Naive thymus-derived CD4-positive, alpha-beta T cell (primary cell): ENCODE measurements around the gene SFMBT2. TPM values are rescaled to one million over a fixed set of nuclear protein-coding genes. Genes with fewer than 3 reads are reported as not detected.

Experiments
- ATAC-seq: fragments of 150-1000 bp; cut with Tn5 transposase; 2 replicates; pipeline ENCODE4 v1.10.0; 2021; ENCODE audit warnings: mild to moderate bottlenecking, moderate library complexity
- CTCF ChIA-PET: fragments of 350-600 bp; sonication (Branson Sonifier 250); formaldehyde crosslinking; loops from one replicate; lab custom pipeline; 2021; ENCODE audit warnings: antibody characterized with exemption; lab: Charles Lee
- POLR2A ChIA-PET: fragments of 350-600 bp; sonication (Branson Sonifier 250); formaldehyde crosslinking; loops from one replicate; lab custom pipeline; 2021; ENCODE audit warnings: antibody characterized with exemption, inconsistent platforms; lab: Charles Lee
- DNase-seq, 9 donors: peaks; one replicate each; pipeline versions ENCODE4 v3.0.0 to v3.0.0-alpha.2; 2020 to 2022; ENCODE audit warnings: mixed read lengths in 1 of 9
- H3K27ac ChIP-seq: one replicate; pipeline ENCODE4 v1.7.0; 2013; ENCODE audit warnings: mild to moderate bottlenecking, low read depth, low read length, moderate library complexity
- H3K27me3 ChIP-seq, 2 donors: one replicate each; pipeline ENCODE4 v1.7.0; 2013; ENCODE audit warnings: low read length in 2 of 2, mild to moderate bottlenecking in 2 of 2, moderate library complexity in 2 of 2; ENCODE audit not compliant: control insufficient read depth in 2 of 2, insufficient read depth in 2 of 2
- H3K36me3 ChIP-seq, 3 experiments: 1 replicate in 2 of 3; 2 replicates in 1 of 3; pipeline ENCODE4 v1.7.0; 2013; ENCODE audit warnings: low read length in 3 of 3, mild to moderate bottlenecking in 3 of 3, moderate library complexity in 1 of 3; ENCODE audit not compliant: insufficient read depth in 3 of 3, control insufficient read depth in 2 of 3
- H3K4me1 ChIP-seq, 2 donors: one replicate each; pipeline ENCODE4 v1.7.0; 2013; ENCODE audit warnings: low read length in 2 of 2, mild to moderate bottlenecking in 2 of 2, moderate library complexity in 1 of 2; ENCODE audit not compliant: control insufficient read depth in 2 of 2, insufficient read depth in 2 of 2
- H3K4me3 ChIP-seq: 2 replicates; pipeline ENCODE4 v1.7.0; 2013; ENCODE audit warnings: mild to moderate bottlenecking, low read length
- H3K9me3 ChIP-seq, 3 experiments: 1 replicate in 2 of 3; 2 replicates in 1 of 3; pipeline ENCODE4 v1.7.0; 2013; ENCODE audit warnings: low read length in 3 of 3; ENCODE audit not compliant: control insufficient read depth in 2 of 3
- H3K27ac Mint-ChIP-seq, 9 donors: one replicate each; pipeline ENCODE4 v1.8.0; 2020 to 2022; ENCODE audit warnings: mixed read lengths in 9 of 9, mild to moderate bottlenecking in 8 of 9, moderate library complexity in 5 of 9, inconsistent platforms in 2 of 9
- H3K27me3 Mint-ChIP-seq, 5 donors: one replicate each; pipeline ENCODE4 v1.8.0; 2021 to 2022; ENCODE audit warnings: mixed read lengths in 5 of 5, mild to moderate bottlenecking in 1 of 5
- H3K36me3 Mint-ChIP-seq, 5 donors: one replicate each; pipeline ENCODE4 v1.8.0; 2020 to 2022; ENCODE audit warnings: mixed read lengths in 5 of 5, mild to moderate bottlenecking in 3 of 5, inconsistent platforms in 1 of 5
- H3K4me1 Mint-ChIP-seq, 7 donors: one replicate each; pipeline ENCODE4 v1.8.0; 2020 to 2022; ENCODE audit warnings: mixed read lengths in 7 of 7, mild to moderate bottlenecking in 3 of 7, inconsistent platforms in 1 of 7
- H3K4me3 Mint-ChIP-seq, 10 donors: one replicate each; pipeline ENCODE4 v1.8.0; 2020 to 2022; ENCODE audit warnings: mild to moderate bottlenecking in 10 of 10, mixed read lengths in 10 of 10, moderate library complexity in 6 of 10, inconsistent platforms in 2 of 10
- H3K9me3 Mint-ChIP-seq, 11 donors: one replicate each; pipeline ENCODE4 v1.8.0; 2020 to 2022; ENCODE audit warnings: mixed read lengths in 11 of 11, mild to moderate bottlenecking in 4 of 11, inconsistent platforms in 1 of 11, moderate library complexity in 1 of 11
- intact Hi-C, 2 donors: fragments of 100-400 bp; cut with micrococcal nuclease; formaldehyde crosslinking; loops; one replicate each; pipeline ENCODE4 v1.15.1; 2023
- polyA plus RNA-seq, 2 donors: library from polyadenylated mRNA; unstranded; fragments of 300-500 nt; fragmentation: Illumina TruSeq; gene quantifications; one replicate each; pipeline ENCODE4 v1.2.3, GENCODE V29; 2021
- total RNA-seq, 6 experiments: library from RNA in 5 of 6; stranded (reverse) in 5 of 6; gene quantifications; 1 replicate in 5 of 6; 2 replicates in 1 of 6; pipeline ENCODE4 v1.2.3 and lab custom pipeline; 2021 to 2026

Gene SFMBT2
- total and polyA plus RNA-seq, 7 experiments from 2014 or later: 7.4 to 50.9 (median 39.2) TPM

GRCh38 chr10:7164955-7165354 lies 245.9 kb downstream of the SFMBT2 start:
- no peak overlapping the region for H3K4me3 Mint-ChIP-seq
- Histone ChIP-seq H3K27me3 (no peaks in the 10 kb centered on the region), H3K4me3 (no peak overlapping the region), H3K36me3 (peaks cover 0 to 77% (median 7%) of the 10 kb centered on the region in 3 experiments), H3K9me3 (no peaks in the 10 kb centered on the region), H3K4me1 (peaks cover 4 to 6% of the 10 kb centered on the region in 2 donors), H3K27ac (no peak overlapping the region)
- CTCF ChIA-PET: no interaction called here
- H3K4me1 Mint-ChIP-seq: peaks cover 6 to 15% (median 12%) of the 10 kb centered on the region in 7 donors
- intact Hi-C loops: no loop called here
- H3K9me3 Mint-ChIP-seq: peaks cover 0 to 2% (median 0%) of the 10 kb centered on the region in 11 donors
- ATAC-seq (no peak), DNase-seq (no peak)
- H3K27me3 Mint-ChIP-seq: no peaks in the 10 kb centered on the region
- POLR2A ChIA-PET: interaction anchor here (0.8 kb wide), 1 partner anchor 14 kb away, joined by 4 read pairs; no protein-coding TSS in a partner anchor
- H3K36me3 Mint-ChIP-seq: peaks cover 14 to 81% (median 38%) of the 10 kb centered on the region in 5 donors
- H3K27ac Mint-ChIP-seq: peak overlapping the region in 3 of 9 donors; percentile 39 to 63 (median 54)

DNA sequence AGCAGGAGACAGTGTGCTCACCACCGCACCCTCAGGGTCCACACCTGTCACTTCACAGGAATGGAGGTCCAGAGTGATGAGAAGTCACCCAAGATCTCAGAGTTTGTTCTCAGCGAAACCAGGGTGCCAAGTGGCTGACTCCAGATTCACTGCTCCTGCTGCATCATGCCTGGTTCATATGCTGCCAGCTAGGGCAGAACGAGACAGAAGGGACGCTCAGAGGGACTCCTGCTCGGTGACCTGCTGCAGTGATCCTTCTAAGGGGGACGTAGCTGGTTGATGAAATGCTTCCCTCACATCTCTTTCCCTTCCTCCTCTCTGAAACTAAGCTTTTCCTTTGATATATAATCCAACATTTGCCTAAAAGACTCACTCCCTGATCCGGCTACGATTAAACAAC lies 248.5 kb downstream of the SFMBT2 start:
- ChIA-PET CTCF (no interaction called here), POLR2A (interaction anchor here (1.0 kb wide), 1 partner anchor 30 kb away, joined by 5 read pairs; no protein-coding TSS in a partner anchor)
- Histone ChIP-seq H3K36me3 (peaks cover 0 to 55% (median 0%) of the 10 kb centered on the region in 3 experiments), H3K4me3 (no peak overlapping the region), H3K9me3 (no peaks in the 10 kb centered on the region), H3K27me3 (no peaks in the 10 kb centered on the region), H3K4me1 (peaks cover 12 to 17% of the 10 kb centered on the region in 2 donors), H3K27ac (no peak overlapping the region)
- Mint-ChIP-seq H3K36me3 (peaks cover 14 to 71% (median 34%) of the 10 kb centered on the region in 5 donors), H3K9me3 (peaks cover 0 to 2% (median 0%) of the 10 kb centered on the region in 11 donors), H3K27me3 (no peaks in the 10 kb centered on the region), H3K4me1 (peaks cover 16 to 40% (median 36%) of the 10 kb centered on the region in 7 donors), H3K27ac (peak overlapping the region in 2 of 9 donors; percentile 28 to 73), H3K4me3 (no peak overlapping the region)
- intact Hi-C loops: no loop called here
- no peak for ATAC-seq
- no peak for DNase-seq

- peaks cover 20 to 47% (median 42%) of the 10 kb centered on the region in 7 donors for H3K4me1 Mint-ChIP-seq
- Histone ChIP-seq H3K36me3 (peaks cover 0 to 49% (median 0%) of the 10 kb centered on the region in 3 experiments), H3K4me1 (peaks cover 12 to 17% of the 10 kb centered on the region in 2 donors), H3K9me3 (no peaks in the 10 kb centered on the region), H3K27ac (no peak overlapping the region), H3K27me3 (no peaks in the 10 kb centered on the region), H3K4me3 (no peak overlapping the region)
- peaks cover 8 to 65% (median 28%) of the 10 kb centered on the region in 5 donors for H3K36me3 Mint-ChIP-seq
- CTCF ChIA-PET: no interaction called here
- H3K9me3 Mint-ChIP-seq: peaks cover 0 to 2% (median 0%) of the 10 kb centered on the region in 11 donors
- no peaks in the 10 kb centered on the region for H3K27me3 Mint-ChIP-seq
- DNase-seq: no peak
- POLR2A ChIA-PET: interaction anchor here (1.0 kb wide), 1 partner anchor 30 kb away, joined by 5 read pairs; no protein-coding TSS in a partner anchor
- H3K27ac Mint-ChIP-seq: peak overlapping the region in 5 of 9 donors; percentile 37 to 75 (median 66)
- ATAC-seq: no peak
- intact Hi-C loops: no loop called here
- H3K4me3 Mint-ChIP-seq: peak overlapping the region in 1 of 10 donors; percentile 19
Observed at GRCh38 chr10:7161484-7162250, 249.2 kb downstream of the SFMBT2 start.

DNA sequence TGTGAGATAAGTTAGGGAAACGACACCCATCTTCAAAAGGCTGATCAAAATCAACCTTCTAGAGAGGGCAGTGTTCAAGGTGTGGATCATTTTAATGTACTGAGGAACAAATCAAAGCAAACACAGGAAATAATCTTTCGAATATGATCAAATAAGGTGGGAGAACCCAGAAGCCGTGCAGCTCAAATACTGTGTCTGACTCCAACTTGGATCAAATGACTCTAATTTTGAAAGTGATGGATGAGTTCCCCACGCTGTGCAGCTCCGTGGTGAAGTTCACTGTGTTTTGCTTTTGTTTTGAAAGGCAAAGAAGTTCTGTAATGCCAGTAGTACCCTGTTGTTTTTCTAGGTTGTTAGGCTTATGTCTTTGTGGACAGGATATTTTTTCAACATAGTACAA lies 250.9 kb downstream of the SFMBT2 start:
- Histone ChIP-seq H3K36me3 (peaks cover 0 to 41% (median 0%) of the 10 kb centered on the region in 3 experiments), H3K9me3 (no peaks in the 10 kb centered on the region), H3K4me1 (peaks cover 12 to 17% of the 10 kb centered on the region in 2 donors), H3K27ac (peak overlapping the region; percentile 28), H3K4me3 (no peak overlapping the region), H3K27me3 (no peaks in the 10 kb centered on the region)
- peaks cover 4 to 57% (median 17%) of the 10 kb centered on the region in 5 donors for H3K36me3 Mint-ChIP-seq
- ChIA-PET POLR2A (interaction anchor here (0.6 kb wide), 1 partner anchor 960 kb away, joined by 3 read pairs; no protein-coding TSS in a partner anchor), CTCF (interaction anchor here (1.0 kb wide), 1 partner anchor 39 kb away, joined by 3 read pairs; no protein-coding TSS in a partner anchor)
- peak overlapping the region; percentile 4 to 85 (median 75) for H3K27ac Mint-ChIP-seq
- no peaks in the 10 kb centered on the region for H3K27me3 Mint-ChIP-seq
- peaks cover 0 to 2% (median 0%) of the 10 kb centered on the region in 11 donors for H3K9me3 Mint-ChIP-seq
- ATAC-seq (peak; percentile 49), DNase-seq (no peak)
- intact Hi-C loops: loop anchor here in 1 of 2 donors (1.0 to 5.0 kb wide), 2 partner anchors 32 to 39 kb away; no protein-coding TSS in a partner anchor
- H3K4me1 Mint-ChIP-seq: peaks cover 20 to 51% (median 45%) of the 10 kb centered on the region in 7 donors
- H3K4me3 Mint-ChIP-seq: peak overlapping the region in 8 of 10 donors; percentile 10 to 68 (median 50)

DNA sequence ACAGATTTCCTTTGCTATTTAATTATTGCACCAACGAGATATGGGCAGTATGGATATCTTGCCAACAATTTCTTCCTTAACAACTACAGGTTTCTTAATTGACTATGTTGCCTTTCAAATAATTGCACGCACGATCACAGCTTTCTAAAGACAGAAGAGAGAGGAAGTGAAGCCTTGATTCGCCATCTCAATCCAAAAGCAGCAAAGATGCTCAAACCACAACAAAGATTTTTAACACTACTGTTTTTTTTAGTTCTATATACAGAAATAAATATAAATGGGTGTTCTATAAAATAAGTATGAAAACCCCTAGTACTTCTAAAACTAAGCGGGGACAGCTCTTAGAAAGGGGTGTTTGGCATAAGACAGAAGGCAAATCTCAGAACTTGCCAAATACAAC lies 251.3 kb downstream of the SFMBT2 start:
- Mint-ChIP-seq H3K4me1 (peaks cover 17 to 51% (median 45%) of the 10 kb centered on the region in 7 donors), H3K27ac (peak overlapping the region in 8 of 9 donors; percentile 12 to 85 (median 78)), H3K4me3 (peak overlapping the region in 8 of 10 donors; percentile 3 to 68 (median 50)), H3K9me3 (peaks cover 0 to 3% (median 0%) of the 10 kb centered on the region in 11 donors), H3K36me3 (peaks cover 4 to 53% (median 13%) of the 10 kb centered on the region in 5 donors), H3K27me3 (no peaks in the 10 kb centered on the region)
- peaks cover 12 to 17% of the 10 kb centered on the region in 2 donors for H3K4me1 ChIP-seq
- ATAC-seq (peak; percentile 68), DNase-seq (peak in 7 of 9 donors; percentile 23 to 68 (median 55))
- intact Hi-C loops: loop anchor here in 1 of 2 donors (1.0 to 5.0 kb wide), 2 partner anchors 33 to 38 kb away; no protein-coding TSS in a partner anchor
- no peaks in the 10 kb centered on the region for H3K9me3 ChIP-seq
- H3K4me3 ChIP-seq: no peak overlapping the region
- ChIA-PET POLR2A (interaction anchor here (0.7 kb wide), 1 partner anchor 267 kb away, joined by 4 read pairs; no protein-coding TSS in a partner anchor), CTCF (interaction anchor here (1.0 kb wide), 1 partner anchor 39 kb away, joined by 3 read pairs; no protein-coding TSS in a partner anchor)
- H3K27me3 ChIP-seq: no peaks in the 10 kb centered on the region
- peaks cover 0 to 41% (median 0%) of the 10 kb centered on the region in 3 experiments for H3K36me3 ChIP-seq
- H3K27ac ChIP-seq: peak overlapping the region; percentile 28

GRCh38 chr10:7157091-7157490 lies 253.7 kb downstream of the SFMBT2 start:
- ATAC-seq: peak; percentile 52
- H3K4me3 Mint-ChIP-seq: no peak overlapping the region
- Histone ChIP-seq H3K27ac (no peak overlapping the region), H3K4me3 (no peak overlapping the region), H3K27me3 (no peaks in the 10 kb centered on the region), H3K9me3 (no peaks in the 10 kb centered on the region), H3K4me1 (peaks cover 12 to 17% of the 10 kb centered on the region in 2 donors), H3K36me3 (peaks cover 0 to 18% (median 0%) of the 10 kb centered on the region in 3 experiments)
- peaks cover 0 to 3% (median 0%) of the 10 kb centered on the region in 11 donors for H3K9me3 Mint-ChIP-seq
- H3K4me1 Mint-ChIP-seq: peaks cover 15 to 51% (median 40%) of the 10 kb centered on the region in 7 donors
- H3K27ac Mint-ChIP-seq: peak overlapping the region in 4 of 9 donors; percentile 16 to 59 (median 42)
- ChIA-PET POLR2A (no interaction called here), CTCF (no interaction called here)
- H3K36me3 Mint-ChIP-seq: peaks cover 0 to 41% (median 12%) of the 10 kb centered on the region in 5 donors
- peaks cover 0 to 7% (median 0%) of the 10 kb centered on the region in 5 donors for H3K27me3 Mint-ChIP-seq
- intact Hi-C loops: loop anchor here in 1 of 2 donors (5.0 kb wide), 1 partner anchor 35 kb away; no protein-coding TSS in a partner anchor
- DNase-seq: no peak
